ENCODE measurements around the gene C1orf210.

GRCh38 chr1:43293176-43293575, 7.8 kb upstream of the C1orf210 start:
- no peak for TF ChIP-seq CTCF (IDR thresholded peaks at IDR 0.05)
- no peak for TF ChIP-seq EP300 (IDR thresholded peaks at IDR 0.05)
- TF ChIP-seq POLR2A (IDR thresholded peaks at IDR 0.05), result no peak
